HFFc6 (cell line): ENCODE data around the gene MEGF8. TPM values are rescaled to one million over a fixed set of nuclear protein-coding genes. Genes with fewer than 3 reads are reported as not detected.

Experiments
- DNase-seq: peaks from one replicate; pipeline ENCODE4 v3.0.0-alpha.2; 2018
- H3K27ac Mint-ChIP-seq: 2 replicates; pipeline ENCODE4 v1.8.0; 2020; ENCODE audit warnings: mild to moderate bottlenecking, mixed read lengths
- H3K27me3 Mint-ChIP-seq: 2 replicates; pipeline ENCODE4 v1.8.0; 2021; ENCODE audit warnings: mild to moderate bottlenecking, moderate library complexity, mixed read lengths; ENCODE audit not compliant: insufficient read depth
- H3K36me3 Mint-ChIP-seq: 2 replicates; pipeline ENCODE4 v1.8.0; 2021; ENCODE audit warnings: low read depth, mixed read lengths
- H3K4me1 Mint-ChIP-seq: 2 replicates; pipeline ENCODE4 v1.8.0; 2020; ENCODE audit warnings: low read depth, mixed read lengths
- H3K4me3 Mint-ChIP-seq: 2 replicates; pipeline ENCODE4 v1.8.0; 2020; ENCODE audit warnings: mild to moderate bottlenecking, moderate library complexity, mixed read lengths
- H3K9me3 Mint-ChIP-seq: 2 replicates; pipeline ENCODE4 v1.8.0; 2020; ENCODE audit warnings: mild to moderate bottlenecking, mixed read lengths
- total RNA-seq, 6 experiments: library from RNA; stranded (reverse); fragmentation: NEBNext Ultra II Directional; extraction: Animal tissue kit (Norgen Biotek cat#: 25700); gene quantifications; 2 replicates in 1 of 6; 3 replicates in 5 of 6; pipeline ENCODE4 v1.2.3, GENCODE V29; 2021
- TF ChIP-seq, protein P1 (sequence below): fragments of 200-600 bp; sonication (generic); IDR thresholded peaks from 2 replicates; pipeline ENCODE4 v1.5.0; 2021; ENCODE audit warnings: antibody characterized with exemption, mild to moderate bottlenecking

Gene MEGF8
- total RNA-seq, 6 experiments from 2014 or later: 17.7 to 23.6 (median 18.8) TPM

- Mint-ChIP-seq H3K36me3 (peaks cover 34% of the 10 kb centered on the region), H3K4me3 (no peak overlapping the region), H3K27ac (no peak overlapping the region), H3K4me1 (peaks cover 14% of the 10 kb centered on the region), H3K27me3 (peaks cover 2% of the 10 kb centered on the region; the same call in 1 of the 2 replicates), H3K9me3 (no peaks in the 10 kb centered on the region)
- TF ChIP-seq, protein P1, sequence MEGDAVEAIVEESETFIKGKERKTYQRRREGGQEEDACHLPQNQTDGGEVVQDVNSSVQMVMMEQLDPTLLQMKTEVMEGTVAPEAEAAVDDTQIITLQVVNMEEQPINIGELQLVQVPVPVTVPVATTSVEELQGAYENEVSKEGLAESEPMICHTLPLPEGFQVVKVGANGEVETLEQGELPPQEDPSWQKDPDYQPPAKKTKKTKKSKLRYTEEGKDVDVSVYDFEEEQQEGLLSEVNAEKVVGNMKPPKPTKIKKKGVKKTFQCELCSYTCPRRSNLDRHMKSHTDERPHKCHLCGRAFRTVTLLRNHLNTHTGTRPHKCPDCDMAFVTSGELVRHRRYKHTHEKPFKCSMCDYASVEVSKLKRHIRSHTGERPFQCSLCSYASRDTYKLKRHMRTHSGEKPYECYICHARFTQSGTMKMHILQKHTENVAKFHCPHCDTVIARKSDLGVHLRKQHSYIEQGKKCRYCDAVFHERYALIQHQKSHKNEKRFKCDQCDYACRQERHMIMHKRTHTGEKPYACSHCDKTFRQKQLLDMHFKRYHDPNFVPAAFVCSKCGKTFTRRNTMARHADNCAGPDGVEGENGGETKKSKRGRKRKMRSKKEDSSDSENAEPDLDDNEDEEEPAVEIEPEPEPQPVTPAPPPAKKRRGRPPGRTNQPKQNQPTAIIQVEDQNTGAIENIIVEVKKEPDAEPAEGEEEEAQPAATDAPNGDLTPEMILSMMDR: no peak
- no peak for DNase-seq
Measured at GRCh38 chr19:42367929-42368328, 42.5 kb downstream of the MEGF8 start.

DNA sequence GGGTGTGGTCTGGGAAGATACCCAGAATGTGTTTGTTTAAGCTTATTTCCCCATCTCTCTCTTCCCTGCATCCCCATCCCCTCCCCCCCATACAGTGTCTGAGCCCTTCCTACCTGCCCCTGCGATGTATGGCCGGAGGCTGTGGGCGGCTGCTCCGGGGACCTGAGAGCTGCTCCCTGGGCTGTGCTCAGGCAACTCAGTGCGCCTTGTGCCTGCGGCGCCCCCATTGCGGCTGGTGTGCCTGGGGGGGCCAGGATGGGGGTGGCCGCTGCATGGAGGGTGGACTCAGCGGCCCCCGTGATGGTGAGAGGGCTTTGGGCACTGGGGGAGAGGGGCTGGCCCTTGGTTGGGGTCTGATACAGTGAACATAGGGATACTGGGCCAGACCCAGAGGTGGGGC lies 42.9 kb downstream of the MEGF8 start:
- Mint-ChIP-seq H3K27ac (no peak overlapping the region), H3K27me3 (peaks cover 2% of the 10 kb centered on the region; the same call in 1 of the 2 replicates), H3K4me1 (peaks cover 14% of the 10 kb centered on the region), H3K9me3 (no peaks in the 10 kb centered on the region), H3K4me3 (no peak overlapping the region), H3K36me3 (peaks cover 30% of the 10 kb centered on the region)
- DNase-seq: no peak
- TF ChIP-seq, protein P1: no peak

DNA sequence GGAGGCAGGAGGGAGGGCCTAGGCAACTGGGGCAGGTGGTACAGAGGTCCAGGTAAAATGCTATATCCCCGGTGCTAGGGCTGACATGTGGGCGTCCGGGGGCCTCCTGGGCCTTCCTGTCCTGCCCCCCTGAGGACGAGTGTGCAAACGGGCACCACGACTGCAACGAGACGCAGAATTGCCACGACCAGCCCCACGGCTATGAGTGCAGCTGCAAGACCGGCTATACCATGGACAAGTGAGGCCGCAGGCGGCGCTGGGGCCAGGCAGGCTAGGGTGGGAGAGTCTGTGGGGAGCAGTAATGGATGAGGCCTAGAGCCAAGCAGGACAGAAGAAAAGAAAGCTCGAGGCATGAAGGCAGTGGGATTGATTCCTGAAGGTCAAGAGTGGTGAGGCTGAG lies 43.3 kb downstream of the MEGF8 start:
- Mint-ChIP-seq H3K9me3 (no peaks in the 10 kb centered on the region), H3K4me1 (peaks cover 14% of the 10 kb centered on the region), H3K27me3 (peaks cover 2% of the 10 kb centered on the region; the same call in 1 of the 2 replicates), H3K4me3 (no peak overlapping the region), H3K27ac (no peak overlapping the region), H3K36me3 (peaks cover 26% of the 10 kb centered on the region)
- TF ChIP-seq, protein P1: no peak
- no peak for DNase-seq

GRCh38 chr19:42369433-42370067 lies 44.1 kb downstream of the MEGF8 start:
- Mint-ChIP-seq H3K27me3 (peaks cover 2% of the 10 kb centered on the region; the same call in 1 of the 2 replicates), H3K4me3 (no peak overlapping the region), H3K9me3 (no peaks in the 10 kb centered on the region), H3K27ac (no peak overlapping the region), H3K36me3 (peaks cover 18% of the 10 kb centered on the region), H3K4me1 (peaks cover 14% of the 10 kb centered on the region)
- no peak for DNase-seq
- TF ChIP-seq, protein P1: no peak

- Mint-ChIP-seq H3K4me3 (no peak overlapping the region), H3K4me1 (peaks cover 14% of the 10 kb centered on the region), H3K9me3 (no peaks in the 10 kb centered on the region), H3K36me3 (peaks cover 13% of the 10 kb centered on the region; the same call in 1 of the 2 replicates), H3K27ac (no peak overlapping the region), H3K27me3 (peaks cover 2% of the 10 kb centered on the region; the same call in 1 of the 2 replicates)
- TF ChIP-seq, protein P1: no peak
- no peak for DNase-seq
Measured at GRCh38 chr19:42370068-42370520, 44.7 kb downstream of the MEGF8 start.
